IMR-90 (cell line): ENCODE results near the gene MBD2. TPM values are rescaled to one million over a fixed set of nuclear protein-coding genes. Genes with fewer than 3 reads are reported as not detected.

Experiments used
- ATAC-seq: fragments of 200-7000 bp; cut with Tn5 transposase; 2 replicates; pipeline ENCODE4 v1.9.1; 2020; ENCODE audit warnings: low read depth, mild to moderate bottlenecking, moderate library complexity
- BruUV-seq: library from RNA; stranded (reverse); fragments of 400-500 nt; replicated peaks from 2 replicates; lab custom pipeline; 2021; lab: Mats Ljungman, UMichigan
- CTCF ChIA-PET: fragments of 300-600 bp; formaldehyde crosslinking; extraction: SDS; loops from one replicate; lab custom pipeline; 2021; ENCODE audit warnings: antibody characterized with exemption; lab: Yijun Ruan, JAX
- POLR2A ChIA-PET: fragments of 300-600 bp; sonication (Branson Sonifier 250); formaldehyde crosslinking; loops from one replicate; lab custom pipeline; 2022; ENCODE audit warnings: antibody characterized with exemption; ENCODE audit not compliant: unreplicated experiment; lab: Charles Lee
- DNase-seq: peaks from one replicate; pipeline ENCODE4 v3.0.0; 2013
- H2AFZ ChIP-seq: replicated peaks from 2 replicates; pipeline ENCODE3; 2013; ENCODE audit warnings: low read length, mild to moderate bottlenecking; ENCODE audit not compliant: poor library complexity
- H2AK5ac ChIP-seq: 2 replicates; pipeline ENCODE4 v1.6.1; 2013; ENCODE audit warnings: low read depth, low read length, inconsistent platforms
- H2AK9ac ChIP-seq: replicated peaks from 2 replicates; pipeline ENCODE3; 2013; ENCODE audit warnings: mild to moderate bottlenecking, low read depth, low read length, moderate library complexity; ENCODE audit not compliant: poor library complexity
- H2BK120ac ChIP-seq: 2 replicates; pipeline ENCODE4 v1.6.1; 2013; ENCODE audit warnings: low read depth, low read length, inconsistent platforms
- H2BK15ac ChIP-seq: 3 replicates; pipeline ENCODE4 v1.6.1; 2013; ENCODE audit warnings: low read depth, low read length, inconsistent platforms
- H2BK20ac ChIP-seq: 2 replicates; pipeline ENCODE4 v1.6.1; 2013; ENCODE audit warnings: low read depth, mild to moderate bottlenecking, inconsistent platforms, low read length, moderate library complexity
- H2BK5ac ChIP-seq: 2 replicates; pipeline ENCODE4 v1.6.1; 2013; ENCODE audit warnings: mild to moderate bottlenecking, low read depth, low read length, inconsistent platforms; ENCODE audit not compliant: poor library complexity, severe bottlenecking
- H3K14ac ChIP-seq: replicated peaks from 2 replicates; pipeline ENCODE4 v1.6.1; 2013; ENCODE audit warnings: low read depth, low read length, inconsistent platforms
- H3K18ac ChIP-seq: 2 replicates; pipeline ENCODE4 v1.6.1; 2013; ENCODE audit warnings: low read depth, low read length, control low read depth
- H3K23ac ChIP-seq: 2 replicates; pipeline ENCODE4 v1.6.1; 2013; ENCODE audit warnings: low read depth, low read length, inconsistent platforms
- H3K27ac ChIP-seq: 2 replicates; pipeline ENCODE4 v1.5.1; 2013; ENCODE audit warnings: mild to moderate bottlenecking, control low read depth, low read length; ENCODE audit not compliant: insufficient read depth
- H3K27me3 ChIP-seq: 2 replicates; pipeline ENCODE4 v1.6.1; 2013; ENCODE audit warnings: low read length; ENCODE audit not compliant: control insufficient read depth, insufficient read depth
- H3K36me3 ChIP-seq: 2 replicates; pipeline ENCODE4 v1.6.1; 2013; ENCODE audit warnings: low read length, mixed read lengths; ENCODE audit not compliant: control insufficient read depth, insufficient read depth
- H3K4ac ChIP-seq: 2 replicates; pipeline ENCODE4 v1.6.1; 2013; ENCODE audit warnings: low read depth, low read length, inconsistent platforms
- H3K4me1 ChIP-seq: 2 replicates; pipeline ENCODE4 v1.6.1; 2013; ENCODE audit warnings: low read length, mixed read lengths; ENCODE audit not compliant: control insufficient read depth, insufficient read depth
- H3K4me2 ChIP-seq: 2 replicates; pipeline ENCODE4 v1.6.1; 2013; ENCODE audit warnings: low read depth, mild to moderate bottlenecking, control low read depth, low read length, moderate library complexity
- H3K4me3 ChIP-seq: 2 replicates; pipeline ENCODE4 v1.5.1; 2013; ENCODE audit warnings: low read depth, mild to moderate bottlenecking, control low read depth, low read length, moderate library complexity; ENCODE audit not compliant: insufficient read depth
- H3K56ac ChIP-seq: 2 replicates; pipeline ENCODE4 v1.6.1; 2013; ENCODE audit warnings: low read length, inconsistent platforms; ENCODE audit not compliant: insufficient read depth; ENCODE audit errors: extremely low read depth
- H3K79me1 ChIP-seq, 2 experiments: 2 replicates each; pipeline ENCODE4 v1.6.1; 2013; ENCODE audit warnings: low read length in 2 of 2, inconsistent platforms in 1 of 2, low read depth in 1 of 2
- H3K9ac ChIP-seq: 2 replicates; pipeline ENCODE4 v1.6.1; 2013; ENCODE audit warnings: low read depth, low read length, control low read depth
- H3K9me1 ChIP-seq: 2 replicates; pipeline ENCODE4 v1.6.1; 2013; ENCODE audit warnings: low read length, inconsistent platforms; ENCODE audit not compliant: insufficient read depth
- H3K9me3 ChIP-seq: 2 replicates; pipeline ENCODE4 v1.6.1; 2013; ENCODE audit warnings: low read length; ENCODE audit not compliant: control insufficient read depth, insufficient read depth
- H4K20me1 ChIP-seq: 2 replicates; pipeline ENCODE4 v1.6.1; 2013; ENCODE audit warnings: low read length, inconsistent platforms; ENCODE audit not compliant: insufficient read depth
- H4K5ac ChIP-seq: 2 replicates; pipeline ENCODE4 v1.6.1; 2013; ENCODE audit warnings: mild to moderate bottlenecking, low read depth, low read length, control low read depth
- H4K8ac ChIP-seq, 2 experiments: 2 replicates each; pipeline ENCODE4 v1.6.1; 2013; ENCODE audit warnings: low read depth in 2 of 2, low read length in 2 of 2, control low read depth in 1 of 2, inconsistent platforms in 1 of 2
- H4K91ac ChIP-seq: 2 replicates; pipeline ENCODE4 v1.6.1; 2013; ENCODE audit warnings: low read depth, low read length, inconsistent platforms; ENCODE audit not compliant: insufficient read depth
- CEBPB ChIP-seq: IDR thresholded peaks from 2 replicates; pipeline ENCODE4 v1.6.1; 2012; ENCODE audit warnings: low read depth, low read length, improper control_type of control experiment
- NFE2L2 ChIP-seq: fragments of 150-350 bp; IDR thresholded peaks from 2 replicates; pipeline ENCODE4 v1.6.1; 2016; ENCODE audit warnings: low read depth, mild to moderate bottlenecking, low read length
- POLR2A ChIP-seq: IDR thresholded peaks from 2 replicates; pipeline ENCODE4 v1.6.1; 2012; ENCODE audit warnings: mild to moderate bottlenecking, low read depth, low read length
- RAD21 ChIP-seq: IDR thresholded peaks from 2 replicates; pipeline ENCODE4 v1.6.1; 2012; ENCODE audit warnings: low read length, improper control_type of control experiment
- RCOR1 ChIP-seq: IDR thresholded peaks from 2 replicates; pipeline ENCODE4 v1.6.1; 2012; ENCODE audit warnings: mild to moderate bottlenecking, low read length, improper control_type of control experiment; ENCODE audit not compliant: insufficient replicate concordance
- USF2 ChIP-seq: fragments of 150-350 bp; IDR thresholded peaks from 2 replicates; pipeline ENCODE4 v1.6.1; 2017; ENCODE audit warnings: mild to moderate bottlenecking, antibody characterized with exemption, low read length, low read depth
- dilution Hi-C: fragments of 300-500 bp; cut with HindIII; formaldehyde crosslinking; loops from one replicate; pipeline ENCODE4 v1.14.3; 2018; ENCODE audit warnings: low sequenced_read_pairs; ENCODE audit not compliant: unreplicated experiment
- in situ Hi-C: fragments of 300-500 bp; cut with MboI; formaldehyde crosslinking; loops from 3 replicates; pipeline ENCODE4 v1.14.3; 2019; ENCODE audit warnings: low sequenced_read_pairs, inconsistent platforms, mixed read lengths
- intact Hi-C: fragments of 100-400 bp; cut with micrococcal nuclease; formaldehyde crosslinking; loops from 2 replicates; pipeline ENCODE4 v1.10.0; 2022
- polyA plus RNA-seq, 3 experiments: library from polyadenylated mRNA; depleted of rRNA; stranded (reverse); fragments of >200 nt; gene quantifications; 2 replicates each; pipeline ENCODE4 v1.2.3, GENCODE V29; 2012; ENCODE audit warnings: low replicate concordance in 1 of 3
- total RNA-seq: library from RNA; depleted of rRNA; stranded (reverse); fragments of >200 nt; gene quantifications from 2 replicates; pipeline ENCODE4 v1.2.3, GENCODE V29; 2012

The MBD2 gene
- total and polyA plus RNA-seq, 2 of the 4 experiments (the other 2 are of a cell fraction), result 9.7 to 29.5 TPM

GRCh38 chr18:54203914-54204313 is 20.6 kb downstream of the MBD2 start:
- Histone ChIP-seq H3K23ac (no peak overlapping the region), H3K4me2 (no peak overlapping the region), H2AK9ac (no peak overlapping the region), H3K18ac (no peak overlapping the region), H3K27me3 (no peaks in the 10 kb centered on the region), H3K9me3 (no peaks in the 10 kb centered on the region), H3K4me3 (no peak overlapping the region), H3K36me3 (peaks cover 9% of the 10 kb centered on the region), H4K8ac (no peak overlapping the region), H4K91ac (no peak overlapping the region), H2BK5ac (no peak overlapping the region), H2AK5ac (no peak overlapping the region), H3K9ac (no peak overlapping the region), H2AFZ (no peak overlapping the region), H3K14ac (no peak overlapping the region), H3K79me1 (peaks cover 23 to 41% of the 10 kb centered on the region in 2 experiments), H2BK120ac (no peak overlapping the region), H3K9me1 (0 out of 2 replicates have a peak, but pooled peaks cover 4% of the 10 kb centered on the region), H4K5ac (no peak overlapping the region), H3K27ac (no peak overlapping the region), H3K4me1 (no peaks in the 10 kb centered on the region; the same call in 1 of the 2 replicates), H3K56ac (no peak overlapping the region), H2BK20ac (no peak overlapping the region), H4K20me1 (peaks cover 37% of the 10 kb centered on the region; the same call in 1 of the 2 replicates), H3K4ac (no peak overlapping the region), H2BK15ac (no peak overlapping the region)
- BruUV-seq, result no TSS peak
- dilution Hi-C loops (no loop called here), intact Hi-C loops (no loop called here), in situ Hi-C loops (no loop called here)
- TF ChIP-seq RAD21 (no peak), POLR2A (no peak), RCOR1 (no peak), USF2 (no peak), NFE2L2 (no peak), CEBPB (no peak)
- ChIA-PET CTCF (no interaction called here), POLR2A (no interaction called here)
- DNase-seq, result no peak
- no peak for ATAC-seq
